Hindlimb muscle (tissue), 1 donor: ENCODE results near the gene MSI2. TPM values are rescaled to one million over a fixed set of nuclear protein-coding genes. Genes with fewer than 3 reads are reported as not detected.

ENCODE experiments used
- DNase-seq: peaks from one replicate; pipeline ENCODE4 v3.0.0-alpha.2; 2013
- polyA plus RNA-seq: library from polyadenylated mRNA; unstranded; fragments of 120-200 nt; gene quantifications from one replicate; pipeline ENCODE4 v1.2.1, GENCODE V29; 2013; ENCODE audit not compliant: insufficient read length

MSI2 gene
- polyA plus RNA-seq, 1 donor, result 33.6 TPM

DNA sequence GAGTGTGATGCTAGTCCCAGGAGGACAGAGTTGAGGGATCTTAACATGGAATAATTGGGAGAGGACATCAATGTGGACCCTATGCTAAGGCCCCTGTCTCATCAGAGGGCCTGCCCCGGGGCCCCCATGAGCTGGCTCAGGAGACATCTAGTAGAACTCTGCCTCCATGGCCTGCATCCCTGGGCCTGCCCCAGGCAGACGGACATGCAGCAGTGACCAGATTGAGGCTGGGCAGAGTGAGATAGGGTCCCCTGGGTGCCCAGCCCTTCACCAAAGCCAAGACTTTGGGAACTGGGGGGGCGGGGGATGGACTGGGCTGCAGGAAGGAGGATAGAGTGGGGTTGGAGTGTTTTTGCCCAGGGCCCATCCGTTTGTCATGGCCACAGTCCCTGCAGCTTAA, 373.6 kb downstream of the MSI2 start:
- no peak for DNase-seq

DNA sequence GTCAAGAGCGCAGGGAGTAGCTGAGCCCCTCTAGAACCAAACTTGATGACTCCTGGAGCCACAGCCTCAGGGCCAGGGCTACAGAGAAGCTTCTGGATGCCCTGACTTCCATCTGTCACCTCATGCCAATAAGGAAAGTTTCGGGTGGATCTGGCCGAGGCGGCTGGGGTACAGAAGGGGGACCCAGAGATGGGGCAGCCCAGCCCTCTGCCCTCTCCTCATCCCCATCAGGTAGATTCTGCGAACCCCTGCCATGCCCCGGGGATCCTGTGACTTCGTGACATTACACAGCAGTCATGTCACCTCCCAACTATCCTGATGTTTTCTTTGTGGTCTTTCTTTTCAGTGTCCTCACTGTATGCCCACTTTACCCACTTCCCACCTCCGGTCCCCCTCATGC, 374.4 kb downstream of the MSI2 start:
- no peak for DNase-seq

DNA sequence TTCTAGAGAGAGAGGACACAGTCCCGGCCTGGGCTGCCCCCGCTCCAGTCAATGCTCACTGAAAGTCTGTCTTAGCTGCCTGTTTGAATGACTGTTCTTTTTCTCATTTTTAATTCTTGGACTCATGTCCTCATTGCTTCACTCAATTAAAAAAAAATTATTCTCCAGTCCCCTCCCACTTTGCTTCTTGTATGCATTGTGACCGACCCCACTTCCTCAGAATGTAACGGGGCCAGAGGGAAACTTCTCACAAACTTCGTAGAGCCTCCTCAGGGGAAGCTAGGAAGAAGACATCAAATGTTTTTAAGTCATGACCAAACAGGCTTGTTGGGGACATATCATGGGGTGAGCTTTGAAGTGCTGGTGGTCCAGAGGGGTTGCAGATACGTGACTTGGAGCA, 375.5 kb downstream of the MSI2 start:
- no peak for DNase-seq

DNA sequence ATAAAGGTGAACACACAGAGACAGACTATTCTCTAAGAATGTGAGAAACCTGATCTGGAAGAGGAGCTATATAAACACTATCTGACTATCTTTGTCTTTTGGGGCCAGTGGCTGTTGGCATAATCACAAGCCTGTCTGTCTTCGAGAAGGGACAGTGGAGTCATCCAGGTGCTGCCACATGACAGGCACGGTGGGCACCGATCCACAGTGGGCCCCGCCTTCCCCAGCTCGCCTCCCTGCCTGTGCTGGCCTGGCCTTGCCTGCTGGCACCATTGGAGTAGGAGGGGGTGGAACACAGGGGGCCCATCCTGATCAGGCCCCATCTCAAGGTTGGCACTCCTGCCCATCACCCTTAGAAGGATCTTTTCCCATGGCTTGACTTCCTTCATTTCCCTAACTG, 376.0 kb downstream of the MSI2 start:
- DNase-seq, result no peak

DNA sequence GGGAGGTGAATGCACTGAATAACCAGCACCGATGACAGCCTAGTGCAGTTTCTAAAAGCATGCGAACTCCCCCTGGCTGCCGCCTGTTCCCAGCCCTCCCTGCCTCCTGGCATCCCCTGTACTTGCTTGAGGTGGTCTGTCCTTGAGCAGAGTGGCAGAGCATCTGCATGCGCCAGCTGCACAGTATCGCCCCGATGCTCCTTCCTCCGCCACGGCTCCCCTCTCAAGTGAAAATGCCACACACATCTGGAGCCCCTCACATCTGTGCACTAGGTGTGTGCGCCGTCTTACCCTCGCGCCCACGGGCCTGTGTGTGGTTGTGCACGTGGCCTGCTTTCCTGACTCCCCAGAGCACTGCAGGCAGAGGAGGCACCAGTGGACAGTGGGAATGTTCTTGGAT, 376.9 kb downstream of the MSI2 start:
- DNase-seq, result no peak

DNA sequence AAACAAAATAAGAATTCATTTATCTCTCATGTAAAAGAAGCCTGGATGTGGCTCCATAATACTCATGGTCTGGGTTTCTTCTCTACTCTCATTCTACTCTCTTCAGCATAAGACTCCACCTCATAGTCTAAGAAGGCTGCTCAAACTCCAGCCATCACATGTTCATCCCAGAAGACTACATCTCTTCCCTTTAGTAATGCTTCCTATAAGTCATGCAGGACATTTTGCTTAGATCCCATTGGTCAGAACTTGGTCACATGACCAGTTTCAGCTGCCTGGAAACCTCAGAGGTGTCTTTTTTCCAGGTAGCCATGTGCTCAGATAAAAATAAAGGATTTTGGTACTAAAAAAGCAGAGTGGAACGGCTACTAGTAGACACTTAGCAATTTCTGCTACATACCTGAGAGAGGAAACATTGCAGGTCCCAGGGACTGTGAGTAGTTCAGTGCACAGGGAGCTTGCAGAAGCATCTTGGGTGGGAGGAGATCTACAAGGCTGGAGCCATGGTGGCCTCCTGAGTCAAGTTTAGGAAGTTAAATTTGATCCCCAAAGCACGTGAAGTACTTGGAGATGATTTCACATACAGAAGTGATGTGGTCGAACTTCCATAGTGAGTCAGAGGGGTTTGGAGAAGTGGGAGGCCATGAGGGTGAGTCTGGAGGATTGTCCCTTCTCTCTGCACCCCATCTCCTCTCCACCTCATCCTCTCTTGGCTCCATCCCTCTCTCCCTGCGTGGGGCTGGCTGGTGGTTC, 378.6 kb downstream of the MSI2 start:
- no peak for DNase-seq

DNA sequence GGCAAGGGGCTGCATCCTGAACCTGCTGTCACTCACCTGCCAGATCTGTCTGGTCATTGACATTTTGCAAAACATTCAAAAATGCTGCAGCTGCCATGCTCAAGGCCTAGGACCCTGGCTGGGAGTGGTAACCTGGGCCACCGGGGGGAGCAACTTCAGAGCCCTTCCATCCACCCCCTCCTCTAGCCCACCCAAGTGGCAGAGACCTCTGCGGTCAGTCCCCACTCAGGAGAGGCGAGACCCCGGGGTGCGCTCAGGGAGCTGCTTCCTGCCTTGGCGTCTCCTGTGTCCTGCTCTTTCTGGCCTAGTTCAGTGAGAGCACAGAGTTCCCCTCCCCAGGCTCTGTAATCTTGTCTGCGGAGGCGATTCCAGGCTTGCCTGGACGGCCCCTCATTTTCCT, 380.0 kb downstream of the MSI2 start:
- no peak for DNase-seq

DNA sequence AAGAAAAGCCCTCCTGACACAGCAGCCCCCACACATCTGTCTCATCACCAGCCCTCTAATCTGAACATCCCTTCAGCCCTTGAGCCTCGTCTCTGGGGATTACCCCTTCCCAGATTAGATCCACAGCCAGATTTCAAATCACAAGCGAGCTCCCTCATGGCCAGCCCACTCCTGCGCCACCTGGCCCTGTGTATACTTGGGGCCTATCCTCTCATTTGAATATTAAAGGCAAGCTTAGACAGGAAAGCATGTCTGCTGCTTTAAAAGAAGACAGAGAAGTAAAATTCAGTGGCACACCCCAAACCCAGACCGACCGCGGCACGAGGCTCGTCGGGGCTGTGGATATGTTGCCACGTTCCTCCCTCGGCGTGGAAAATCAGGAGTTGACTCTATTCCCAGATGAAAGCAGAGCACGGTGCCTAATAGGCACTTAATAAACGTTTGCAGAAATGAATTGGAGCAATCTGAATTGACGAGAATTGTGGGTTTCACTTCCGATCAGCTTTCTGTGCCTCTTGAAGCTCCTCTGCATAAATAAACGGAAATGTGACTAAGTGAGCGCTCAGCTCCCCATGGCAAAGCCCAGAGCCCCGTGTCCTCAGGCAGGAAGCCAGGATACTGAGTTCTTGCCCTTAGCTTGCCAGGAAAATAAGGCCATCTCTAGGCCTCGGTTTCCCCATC, 380.8 kb downstream of the MSI2 start:
- no peak for DNase-seq

DNA sequence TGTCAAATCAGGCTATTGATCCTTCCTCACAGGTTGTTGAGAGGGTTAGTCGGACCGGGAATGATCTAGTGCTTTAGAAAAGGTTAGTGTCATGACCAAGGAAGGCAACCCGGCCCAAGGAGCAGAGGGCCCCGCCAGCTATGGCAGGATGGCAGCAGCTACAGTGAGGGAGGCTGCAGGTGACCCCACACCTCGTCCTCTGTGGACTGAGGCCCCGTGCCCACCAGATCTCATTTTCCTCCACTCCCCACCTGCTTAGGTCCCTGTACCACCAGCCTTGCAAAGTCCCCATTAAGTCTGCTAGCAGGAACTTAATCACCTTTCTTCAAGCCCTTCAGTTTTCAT, 381.3 kb downstream of the MSI2 start:
- DNase-seq, result no peak

DNA sequence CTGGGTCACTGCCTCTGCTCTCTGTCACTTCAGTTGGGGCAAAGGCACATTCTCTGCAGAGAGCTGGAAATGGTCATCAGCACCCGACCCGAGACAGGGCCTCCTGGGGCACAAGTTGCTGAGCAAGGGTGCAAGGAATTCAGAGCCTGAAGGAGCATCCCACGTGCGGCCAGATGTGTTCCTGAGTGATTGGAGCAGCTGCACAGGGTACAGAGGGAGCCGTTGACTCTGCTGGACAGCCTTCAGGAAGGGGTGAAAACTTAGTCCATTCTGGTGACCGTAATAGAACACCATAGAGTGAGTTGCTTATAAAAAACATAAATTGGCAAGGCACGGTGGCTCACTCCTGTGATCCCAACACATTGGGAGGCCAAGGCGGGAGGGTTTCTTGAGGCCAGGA, 382.0 kb downstream of the MSI2 start:
- no peak for DNase-seq

DNA sequence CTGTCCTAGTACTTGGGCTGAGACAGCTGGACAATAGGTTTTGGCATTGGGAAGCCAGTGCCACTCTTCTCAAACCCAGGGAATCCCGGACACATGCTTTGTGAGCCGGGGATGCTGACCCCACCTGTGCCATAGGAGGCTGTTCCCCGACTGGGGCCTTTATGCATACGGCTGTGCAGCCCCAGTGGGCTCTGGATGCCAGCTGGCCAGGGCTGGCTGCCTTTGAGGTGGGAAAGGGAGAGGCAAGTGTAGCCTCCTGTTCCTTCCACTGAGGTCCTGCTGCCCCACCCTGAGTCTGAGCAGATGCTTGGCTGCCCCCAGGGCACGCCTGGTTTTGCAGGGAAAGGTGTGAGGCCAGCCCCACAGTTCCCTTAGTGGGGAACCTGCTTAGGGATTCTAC, 383.1 kb downstream of the MSI2 start:
- DNase-seq, result no peak

DNA sequence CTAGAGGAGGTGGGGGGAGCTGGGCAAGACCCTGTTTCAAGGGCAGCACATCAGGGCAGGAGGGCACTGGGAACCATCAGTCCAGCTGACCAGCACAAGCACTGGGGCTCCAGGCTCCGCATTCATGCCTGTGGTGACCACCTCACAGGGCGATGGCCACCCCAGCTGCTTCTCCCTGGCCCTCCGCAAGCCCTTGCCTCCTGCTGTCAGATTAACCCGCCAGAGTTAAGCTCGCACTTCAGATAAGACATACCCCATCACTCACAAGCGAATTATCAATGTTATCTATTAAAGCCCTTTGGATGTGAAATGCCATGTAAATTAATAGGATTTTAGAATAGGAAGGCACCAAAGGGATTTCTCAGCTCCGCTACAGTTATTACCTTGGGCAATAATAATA, 383.8 kb downstream of the MSI2 start:
- DNase-seq, result no peak

DNA sequence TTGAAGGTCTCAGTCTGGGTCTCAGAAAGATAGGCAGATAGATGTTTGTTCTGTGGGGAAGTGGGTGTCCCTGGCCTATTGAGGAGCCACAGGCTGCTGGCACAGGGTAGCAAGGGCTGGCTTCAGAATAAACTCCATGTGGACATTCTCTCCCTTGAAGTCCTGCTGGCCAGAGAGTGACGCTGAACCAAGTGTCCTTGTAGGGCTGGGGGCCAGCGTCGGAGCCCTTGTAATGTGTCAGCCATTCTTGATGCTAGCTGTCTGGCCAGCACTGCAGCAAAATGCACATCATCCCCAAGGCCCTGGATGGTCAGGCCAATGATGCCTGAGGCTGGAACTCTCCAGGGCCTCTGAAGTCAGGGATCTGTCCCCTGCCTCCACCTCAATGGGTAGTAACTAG, 385.4 kb downstream of the MSI2 start:
- DNase-seq, result no peak

DNA sequence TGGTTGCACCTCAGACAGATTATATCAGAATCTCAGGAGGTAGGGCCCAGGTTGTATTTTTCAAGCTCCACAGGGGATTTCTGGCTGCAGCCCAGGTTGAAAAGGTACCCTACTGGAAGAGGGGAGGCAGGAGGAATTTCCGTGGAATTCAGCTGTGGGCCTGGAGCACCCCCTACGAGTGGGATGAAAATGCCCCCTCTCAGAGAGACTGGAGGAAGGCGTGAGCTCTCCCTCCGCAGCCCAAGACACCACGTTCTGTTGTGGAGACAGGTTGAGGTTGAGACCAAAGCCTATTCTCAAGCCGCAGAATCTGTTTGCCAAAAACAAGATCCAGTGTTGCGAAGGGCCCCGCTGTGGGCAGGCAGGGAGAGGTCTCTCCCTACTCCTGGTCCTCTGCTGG, 386.7 kb downstream of the MSI2 start:
- DNase-seq, result no peak

DNA sequence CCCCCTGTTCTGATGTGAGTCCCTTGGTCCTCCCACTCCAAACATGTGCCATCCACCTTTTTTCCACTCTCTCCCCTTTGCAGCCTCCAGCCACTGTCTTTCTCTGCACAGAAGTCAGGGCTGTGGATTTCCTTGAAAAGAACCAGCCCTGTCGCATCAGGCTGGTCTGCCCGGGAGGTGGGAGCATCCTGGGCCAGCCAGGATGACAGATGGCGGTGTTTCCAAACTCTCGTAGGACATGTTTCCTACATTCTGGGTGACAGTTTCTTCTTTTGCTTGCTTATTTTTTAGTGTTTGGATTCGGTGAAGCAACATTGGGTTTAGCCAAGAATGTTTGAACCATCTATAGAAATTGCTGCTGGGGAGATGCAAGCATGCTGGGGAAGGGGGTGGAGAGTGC, 388.0 kb downstream of the MSI2 start:
- no peak for DNase-seq

DNA sequence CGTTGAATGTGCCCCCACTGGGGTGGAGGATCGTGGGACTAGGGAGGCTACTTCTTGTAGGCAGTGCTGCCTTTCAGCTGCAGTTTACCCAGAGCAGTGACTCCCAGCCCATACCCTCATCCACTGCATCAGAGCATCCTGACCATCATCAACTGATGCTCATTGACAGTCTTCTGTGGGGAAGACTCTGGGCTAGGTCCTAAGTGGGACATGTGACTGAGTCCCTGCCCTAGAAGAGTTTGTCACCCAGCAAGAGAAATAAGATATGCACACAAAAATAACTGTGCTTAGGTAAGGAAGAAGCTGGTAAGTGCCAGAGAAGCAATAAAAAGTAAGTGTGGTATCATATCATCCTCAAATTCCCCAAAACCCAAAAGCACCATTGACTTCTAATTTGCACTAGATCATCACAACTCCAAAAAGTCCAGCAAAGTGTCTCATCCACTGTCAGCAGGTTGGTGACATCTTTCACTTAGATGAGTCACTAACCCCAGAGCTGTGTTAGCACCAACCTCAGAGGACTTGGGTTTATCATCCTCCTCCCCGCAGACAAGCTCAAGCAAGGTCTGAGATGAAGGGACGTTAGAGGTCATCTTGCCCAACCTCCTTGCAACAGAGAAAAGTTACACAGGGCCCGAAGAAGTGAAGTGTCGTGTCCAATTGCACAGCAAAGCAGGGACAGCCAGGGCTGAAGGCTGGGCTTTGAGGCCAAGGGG, 389.8 kb downstream of the MSI2 start:
- no peak for DNase-seq

DNA sequence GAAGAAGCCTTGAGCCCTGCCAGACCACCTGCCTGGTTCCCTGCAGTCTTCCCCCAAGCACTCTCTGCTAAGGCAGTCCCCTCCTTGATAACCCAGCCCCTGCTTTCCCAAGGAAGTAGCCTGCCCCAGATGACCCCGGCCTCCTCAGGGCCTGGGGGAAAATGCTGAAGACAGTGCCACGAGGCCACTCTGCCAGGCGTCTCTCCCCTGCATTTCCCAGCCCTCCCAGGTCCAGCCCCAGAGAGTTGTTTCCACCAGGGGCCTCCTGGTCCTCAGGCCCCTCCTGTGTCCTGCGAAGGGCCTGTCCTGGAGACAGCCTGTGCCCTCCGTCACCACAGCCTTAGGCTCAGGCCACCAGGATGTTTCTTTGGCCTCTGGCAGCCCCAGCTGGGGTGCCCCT, 392.4 kb downstream of the MSI2 start:
- no peak for DNase-seq

DNA sequence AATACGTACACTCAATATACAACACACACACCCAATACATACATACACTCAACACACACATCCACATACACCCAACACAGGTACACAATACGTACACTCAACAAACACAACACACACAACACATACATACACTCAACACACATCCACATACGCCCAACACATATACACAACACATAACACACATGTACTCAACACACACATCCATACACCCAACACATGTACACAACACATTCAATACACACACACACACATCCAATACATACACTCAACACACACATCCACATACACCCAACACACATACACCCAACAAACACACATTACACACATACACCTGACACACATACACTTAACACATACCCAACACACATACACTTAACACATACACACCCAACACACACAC, 392.9 kb downstream of the MSI2 start:
- DNase-seq, result no peak

DNA sequence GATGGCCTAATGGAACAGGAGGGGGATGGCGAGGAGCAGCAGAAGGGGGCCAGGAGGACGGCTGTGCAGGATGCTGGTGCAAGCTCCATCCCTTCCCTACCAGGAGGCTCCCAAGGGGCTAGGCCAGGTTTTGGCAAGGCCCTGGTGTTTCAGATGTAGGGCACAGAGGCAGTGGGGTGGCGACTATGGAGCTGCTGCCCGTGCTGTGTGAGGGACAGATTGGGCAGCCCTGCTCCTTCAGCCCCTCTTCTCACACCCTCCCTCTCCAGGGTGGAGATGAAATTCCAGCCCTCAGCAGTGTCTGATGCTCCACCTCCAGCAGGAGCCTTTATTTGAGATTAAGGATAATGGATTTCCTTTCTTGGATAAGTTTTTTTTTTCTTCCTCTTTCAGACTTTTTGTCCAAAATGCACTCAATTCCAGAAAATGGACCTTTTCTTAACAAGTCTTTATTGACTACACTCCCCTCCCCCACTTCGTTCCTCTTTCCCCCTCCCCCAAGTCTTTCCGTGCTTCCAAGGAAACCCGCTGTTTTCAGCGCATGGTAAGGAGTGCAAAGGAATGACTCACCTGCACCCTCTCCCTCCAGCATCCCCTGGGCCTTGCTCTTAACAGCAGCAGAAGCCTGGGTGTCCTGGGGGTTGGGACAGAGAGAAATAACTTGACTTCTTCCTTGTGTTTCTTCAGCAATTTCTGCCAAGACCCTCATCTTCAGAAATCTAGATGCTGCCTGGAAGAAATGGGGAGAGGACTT, 393.6 kb downstream of the MSI2 start:
- DNase-seq, result no peak

DNA sequence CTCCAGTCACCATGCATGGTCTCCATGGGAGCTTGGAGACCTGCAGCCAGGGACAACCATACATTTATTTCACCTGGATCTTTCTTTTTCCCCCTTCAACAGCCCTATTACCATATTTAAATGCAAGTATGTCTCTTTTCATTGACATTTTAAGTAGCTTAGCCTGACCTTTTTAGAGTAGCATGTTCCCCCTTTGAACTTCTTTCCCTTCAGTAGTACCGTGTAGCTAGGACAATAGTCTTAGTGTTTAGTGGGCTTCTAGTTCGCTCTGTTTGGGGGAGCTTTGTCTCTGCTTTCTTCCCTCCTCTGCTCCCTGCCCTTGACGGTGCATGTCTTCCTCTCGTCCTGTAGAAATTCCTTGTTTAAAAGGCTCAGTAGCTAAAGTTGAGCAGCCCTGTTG, 394.2 kb downstream of the MSI2 start:
- no peak for DNase-seq

DNA sequence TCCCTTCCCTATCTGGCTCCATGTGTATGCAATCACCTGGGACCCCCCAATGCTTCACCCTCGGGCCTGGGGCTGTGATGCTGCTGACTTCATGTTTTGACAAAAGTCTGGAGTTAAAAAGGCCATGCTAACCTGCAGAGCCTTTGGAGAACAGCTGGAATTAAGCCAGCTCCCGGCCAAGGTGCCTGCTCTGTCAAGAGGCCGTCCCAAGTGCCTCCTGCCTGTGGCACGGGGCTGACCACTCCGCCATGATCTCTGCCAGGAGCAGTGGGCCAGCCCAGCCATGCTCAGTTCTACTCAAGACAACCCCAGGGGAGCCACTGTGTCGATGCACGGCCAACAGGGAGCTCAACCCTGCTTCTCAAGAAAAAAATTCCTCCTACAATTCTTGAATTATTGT, 395.1 kb downstream of the MSI2 start:
- DNase-seq, result no peak

DNA sequence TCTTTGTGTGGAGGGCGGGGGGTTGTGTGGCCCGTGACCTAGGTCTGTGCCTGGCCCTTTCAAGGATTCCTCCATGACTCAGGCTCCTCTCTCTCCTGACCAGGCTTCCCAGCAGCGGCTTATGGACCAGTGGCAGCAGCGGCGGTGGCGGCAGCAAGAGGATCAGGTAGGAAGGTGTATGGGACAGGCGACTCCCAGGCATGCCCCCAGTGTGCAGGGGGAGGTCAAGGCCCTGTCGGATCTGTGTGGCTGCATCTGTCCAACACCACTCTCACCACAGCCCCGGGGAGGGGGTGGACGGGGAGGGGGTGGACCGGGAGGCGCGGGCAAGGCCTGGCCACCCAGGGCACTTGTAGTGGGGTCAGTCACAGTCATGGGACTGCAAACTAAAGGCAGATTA, 395.7 kb downstream of the MSI2 start:
- no peak for DNase-seq

DNA sequence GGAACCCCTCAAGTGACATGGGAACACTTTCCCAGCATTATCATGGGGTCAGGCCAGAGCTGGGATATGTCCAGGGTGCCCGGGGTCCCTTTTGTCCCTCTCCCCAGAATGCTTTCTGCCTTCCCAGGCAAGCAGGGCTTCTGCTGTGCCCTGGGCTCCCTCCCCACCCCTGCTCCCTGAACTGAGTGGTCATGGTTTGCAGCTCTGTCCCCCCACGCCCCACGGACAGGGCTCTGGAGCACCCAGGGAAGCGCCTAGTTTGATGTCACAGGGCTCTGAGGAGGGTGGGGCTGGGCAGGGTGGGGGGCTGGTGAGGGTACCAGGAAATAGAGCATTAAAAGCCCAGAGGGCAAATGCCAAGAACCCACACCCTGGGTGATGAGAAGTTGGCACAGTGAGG, 396.5 kb downstream of the MSI2 start:
- DNase-seq, result no peak
